H1 (cell line): ENCODE data around the gene PLCB4. TPM values are rescaled to one million over a fixed set of nuclear protein-coding genes. Genes with fewer than 3 reads are reported as not detected.

ENCODE experiments used
- CTCF ChIA-PET: fragments of 300-600 bp; sonication (Branson Sonifier 250); formaldehyde crosslinking; loops from one replicate; lab custom pipeline; 2021; ENCODE audit not compliant: partially characterized antibody; lab: Charles Lee
- POLR2A ChIA-PET: fragments of 300-600 bp; sonication (Branson Sonifier 250); formaldehyde crosslinking; loops from one replicate; lab custom pipeline; 2021; ENCODE audit warnings: inconsistent platforms; ENCODE audit not compliant: partially characterized antibody; lab: Charles Lee
- DNase-seq, 2 experiments: peaks; one replicate each; pipeline versions ENCODE4 v3.0.0 to v3.0.0-alpha.2; 2010 to 2022; ENCODE audit warnings: low spot score in 2 of 2, low read depth in 1 of 2, mixed read lengths in 1 of 2
- FAIRE-seq: peaks from 2 replicates; lab custom pipeline; 2011; peaks lifted over from hg19 to GRCh38; lab: Jason Lieb, UNC
- H2AFZ ChIP-seq: 2 replicates; pipeline ENCODE4 v1.8.1; 2012; ENCODE audit warnings: low read length, inconsistent platforms
- H2AK5ac ChIP-seq: 2 replicates; pipeline ENCODE4 v1.6.1; 2013; ENCODE audit warnings: low read depth, low read length
- H2BK120ac ChIP-seq: replicated peaks from 2 replicates; pipeline ENCODE3; 2013; ENCODE audit warnings: low read depth, low read length, inconsistent platforms
- H2BK12ac ChIP-seq: 2 replicates; pipeline ENCODE4 v1.6.1; 2013; ENCODE audit warnings: low read depth, low read length
- H2BK15ac ChIP-seq: 2 replicates; pipeline ENCODE4 v1.6.1; 2013; ENCODE audit warnings: low read length
- H2BK20ac ChIP-seq: 2 replicates; pipeline ENCODE4 v1.6.1; 2013; ENCODE audit warnings: low read length
- H2BK5ac ChIP-seq: 2 replicates; pipeline ENCODE4 v1.6.1; 2013; ENCODE audit warnings: low read depth, low read length
- H3K14ac ChIP-seq: 2 replicates; pipeline ENCODE4 v1.6.1; 2013; ENCODE audit warnings: inconsistent platforms; ENCODE audit not compliant: insufficient read length
- H3K18ac ChIP-seq: 2 replicates; pipeline ENCODE4 v1.6.1; 2013; ENCODE audit warnings: low read length; ENCODE audit errors: extremely low read depth
- H3K23ac ChIP-seq: 2 replicates; pipeline ENCODE4 v1.6.1; 2013; ENCODE audit warnings: inconsistent platforms; ENCODE audit not compliant: insufficient read length
- H3K23me2 ChIP-seq: 2 replicates; pipeline ENCODE4 v1.6.1; 2013; ENCODE audit warnings: low read depth, low read length
- H3K27ac ChIP-seq: 2 replicates; pipeline ENCODE4 v1.6.1; 2011; ENCODE audit warnings: low read depth, low read length, inconsistent platforms
- H3K27me3 ChIP-seq, 4 experiments: replicated peaks in 1 of 4; 1 replicate in 1 of 4; 2 replicates in 3 of 4; pipeline versions ENCODE4 v1.6.1 to v1.8.1; 2011 to 2013; ENCODE audit warnings: low read length in 3 of 4, mild to moderate bottlenecking in 3 of 4, inconsistent platforms in 2 of 4, mixed read lengths in 2 of 4, moderate library complexity in 1 of 4; ENCODE audit not compliant: control insufficient read depth in 3 of 4, insufficient read depth in 3 of 4; ENCODE audit errors: extremely low read depth in 1 of 4
- H3K36me3 ChIP-seq, 4 experiments: 2 replicates each; pipeline versions ENCODE4 v1.6.1 to v1.8.1; 2011 to 2013; ENCODE audit warnings: mild to moderate bottlenecking in 4 of 4, low read length in 3 of 4, moderate library complexity in 2 of 4, control low read depth in 1 of 4, inconsistent platforms in 1 of 4; ENCODE audit not compliant: insufficient read depth in 4 of 4, control insufficient read depth in 2 of 4
- H3K4ac ChIP-seq: replicated peaks from 2 replicates; pipeline ENCODE3; 2013; ENCODE audit warnings: low read length, low read depth, mixed read lengths, inconsistent platforms; ENCODE audit not compliant: insufficient read length
- H3K4me1 ChIP-seq, 4 experiments: replicated peaks in 1 of 4; 1 replicate in 1 of 4; 2 replicates in 3 of 4; pipeline versions ENCODE4 v1.6.1 to v1.8.1; 2011 to 2013; ENCODE audit warnings: low read length in 3 of 4, inconsistent platforms in 2 of 4, mixed read lengths in 1 of 4; ENCODE audit not compliant: insufficient read depth in 4 of 4, control insufficient read depth in 3 of 4
- H3K4me2 ChIP-seq, 2 experiments: 2 replicates each; pipeline versions ENCODE4 v1.6.1 to v1.8.1; 2011 to 2013; ENCODE audit warnings: low read depth in 2 of 2, low read length in 2 of 2, control low read depth in 1 of 2, inconsistent platforms in 1 of 2, mild to moderate bottlenecking in 1 of 2; ENCODE audit not compliant: insufficient read depth in 1 of 2
- H3K4me3 ChIP-seq, 4 experiments: fragments of 200-600, 300-600 bp in 1 of 4; sonication (generic), shearing (Covaris generic), sonication (Bioruptor Twin) in 1 of 4; 2 replicates each; pipeline versions ENCODE4 v1.5.1 to v1.8.1; 2011 to 2016; ENCODE audit warnings: low read length in 4 of 4, low read depth in 3 of 4, control low read depth in 2 of 4, inconsistent platforms in 2 of 4, mild to moderate bottlenecking in 2 of 4, mixed read lengths in 1 of 4, moderate library complexity in 1 of 4; ENCODE audit not compliant: insufficient read depth in 2 of 4; ENCODE audit errors: extremely low read depth in 1 of 4
- H3K56ac ChIP-seq: replicated peaks from 2 replicates; pipeline ENCODE3; 2013; ENCODE audit warnings: low read depth, mild to moderate bottlenecking, mixed read lengths, low read length, inconsistent platforms; ENCODE audit not compliant: insufficient read length
- H3K79me1 ChIP-seq: 2 replicates; pipeline ENCODE4 v1.6.1; 2013; ENCODE audit warnings: low read depth, low read length, control low read depth
- H3K79me2 ChIP-seq, 2 experiments: 2 replicates each; pipeline versions ENCODE4 v1.6.1 to v1.8.1; 2012 to 2013; ENCODE audit warnings: low read length in 2 of 2, mild to moderate bottlenecking in 2 of 2, inconsistent platforms in 1 of 2; ENCODE audit not compliant: insufficient read depth in 2 of 2, control insufficient read depth in 1 of 2
- H3K9ac ChIP-seq, 4 experiments: replicated peaks in 1 of 4; 1 replicate in 1 of 4; 2 replicates in 3 of 4; pipeline versions ENCODE4 v1.6.1 to v1.8.1; 2011 to 2013; ENCODE audit warnings: low read depth in 3 of 4, low read length in 3 of 4, control low read depth in 2 of 4, mild to moderate bottlenecking in 2 of 4, moderate library complexity in 2 of 4, inconsistent platforms in 1 of 4; ENCODE audit errors: extremely low read depth in 1 of 4
- H3K9me3 ChIP-seq, 2 experiments: 2 replicates each; pipeline versions ENCODE4 v1.6.1 to v1.8.1; 2012 to 2013; ENCODE audit warnings: mild to moderate bottlenecking in 2 of 2, moderate library complexity in 2 of 2, control low read depth in 1 of 2, inconsistent platforms in 1 of 2, low read depth in 1 of 2, low read length in 1 of 2, mixed read lengths in 1 of 2; ENCODE audit not compliant: insufficient read depth in 2 of 2
- H4K20me1 ChIP-seq, 2 experiments: replicated peaks in 1 of 2; 2 replicates each; pipeline versions ENCODE3 to v1.8.1; 2011 to 2013; ENCODE audit warnings: inconsistent platforms in 2 of 2, low read length in 2 of 2, mild to moderate bottlenecking in 1 of 2; ENCODE audit not compliant: insufficient read depth in 2 of 2, control insufficient read depth in 1 of 2
- H4K5ac ChIP-seq: 2 replicates; pipeline ENCODE4 v1.6.1; 2013; ENCODE audit warnings: low read length, low read depth, mixed read lengths, inconsistent platforms; ENCODE audit not compliant: insufficient read length
- H4K8ac ChIP-seq: 2 replicates; pipeline ENCODE4 v1.8.0; 2013; ENCODE audit warnings: mild to moderate bottlenecking, moderate library complexity, low read length, inconsistent platforms; ENCODE audit not compliant: insufficient read depth; ENCODE audit errors: extremely low read depth
- H4K91ac ChIP-seq: replicated peaks from 2 replicates; pipeline ENCODE3; 2013; ENCODE audit warnings: low read length, mixed read lengths, inconsistent platforms; ENCODE audit not compliant: insufficient read length
- CTBP2 ChIP-seq: IDR thresholded peaks from 2 replicates; pipeline ENCODE4 v1.7.0; 2011; ENCODE audit warnings: borderline replicate concordance, mild to moderate bottlenecking, moderate library complexity, mixed read lengths, low read length; ENCODE audit not compliant: insufficient read depth, insufficient read length
- WGBS, 2 experiments: shearing (Covaris generic) in 1 of 2; methylation state at CpG; one replicate each; pipeline versions ENCODE4 v1.1.6 to v1.1.7; 2013 to 2015; ENCODE audit warnings: low lambda C conversion rate in 2 of 2, mixed read lengths in 2 of 2, inconsistent platforms in 1 of 2, low coverage in 1 of 2, missing lambda C conversion rate in 1 of 2; ENCODE audit not compliant: insufficient replicate concordance in 2 of 2, insufficient coverage in 1 of 2, insufficient read length in 1 of 2; ENCODE audit errors: extremely low coverage in 1 of 2, missing lambda C conversion rate in 1 of 2; 5-methylcytosine and 5-hydroxymethylcytosine counted together
- polyA plus RNA-seq, 7 experiments: library from polyadenylated mRNA; depleted of rRNA in 3 of 7; stranded (reverse) in 5 of 7; unstranded in 2 of 7; fragments of >200 nt in 5 of 7; fragments of 200-250 nt in 2 of 7; gene quantifications; 1 replicate in 5 of 7; 2 replicates in 1 of 7; 4 replicates in 1 of 7; pipeline versions ENCODE4 v1.2.1 to v1.2.3, GENCODE V29; 2011 to 2013; ENCODE audit warnings: missing spikeins in 2 of 7, mixed read lengths in 2 of 7
- total RNA-seq: library from RNA; stranded (reverse); fragmentation: NEBNext Ultra II Directional; extraction: Animal tissue kit (Norgen Biotek cat#: 25700); gene quantifications from 2 replicates; pipeline ENCODE4 v1.2.1, GENCODE V29; 2021

Gene PLCB4
- total and polyA plus RNA-seq, 2 of the 8 experiments (the other 6 are each of a cell fraction or from before 2014, with no cell fraction given), result 3.2 to 14.1 TPM

DNA sequence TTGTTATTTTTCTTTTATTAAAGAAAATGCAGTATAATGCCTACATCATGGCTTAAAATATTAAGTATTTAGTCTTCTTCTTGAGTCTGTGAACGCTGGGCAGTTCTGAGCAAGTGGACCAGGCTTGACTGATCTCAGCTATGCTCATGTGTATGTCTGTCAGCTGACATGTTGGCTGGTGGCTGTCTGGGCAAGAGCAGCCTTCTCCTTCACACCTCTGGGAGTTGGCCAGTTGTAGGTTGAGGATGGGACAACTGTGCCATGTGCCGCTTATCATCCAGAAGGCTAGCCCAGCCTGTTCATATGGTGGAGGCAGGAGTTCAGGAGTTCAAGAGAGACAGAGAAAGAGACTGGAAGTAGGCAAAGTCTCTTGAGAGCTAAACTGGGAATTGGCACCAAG, 175.9 kb downstream of the PLCB4 start:
- Histone ChIP-seq H2BK20ac (no peak overlapping the region), H4K20me1 (no peaks in the 10 kb centered on the region), H4K5ac (no peak overlapping the region), H3K14ac (no peak overlapping the region), H3K4me2 (no peak overlapping the region), H4K8ac (no peak overlapping the region), H3K4me1 (no peaks in the 10 kb centered on the region), H3K23ac (no peak overlapping the region), H2BK5ac (no peak overlapping the region), H4K91ac (no peak overlapping the region), H3K27ac (no peak overlapping the region), H2AFZ (no peak overlapping the region), H3K18ac (no peak overlapping the region), H3K4ac (no peak overlapping the region), H3K23me2 (no peaks in the 10 kb centered on the region; the same call in 1 of the 2 replicates), H3K9ac (no peak overlapping the region), H3K79me1 (no peaks in the 10 kb centered on the region), H2AK5ac (no peak overlapping the region), H2BK15ac (no peak overlapping the region), H3K79me2 (no peaks in the 10 kb centered on the region), H2BK120ac (no peak overlapping the region), H3K27me3 (no peaks in the 10 kb centered on the region), H3K9me3 (no peaks in the 10 kb centered on the region), H3K56ac (no peak overlapping the region), H2BK12ac (no peak overlapping the region), H3K4me3 (no peak overlapping the region), H3K36me3 (no peaks in the 10 kb centered on the region)
- DNase-seq (no peak), FAIRE-seq (no peak)
- POLR2A ChIA-PET, result no interaction called here
- WGBS, 2 experiments, result 83% methylated on average over 2 of the region's 2 CpGs; no CpG with 5 or more reads in 1 of the 2 experiments
- CTCF ChIA-PET, result no interaction called here
- TF ChIP-seq CTBP2, result no peak
